ENCODE measurements around the gene AGBL2. TPM values are rescaled to one million over a fixed set of nuclear protein-coding genes. Genes with fewer than 3 reads are reported as not detected.
A peak's percentile ranks its signal among the peaks of the same experiment; 100 is the strongest.
"Not testable (repeated sequence)": the region's sequence is repeated elsewhere in the genome, so short reads cannot be mapped to it uniquely, and the experiment has no call there.

Gene AGBL2
- total RNA-seq, 5 donors from 2014 or later (not counting 1 experiment from before 2014, with no cell fraction given), result 6.0 to 10.4 (median 8.8) TPM

DNA sequence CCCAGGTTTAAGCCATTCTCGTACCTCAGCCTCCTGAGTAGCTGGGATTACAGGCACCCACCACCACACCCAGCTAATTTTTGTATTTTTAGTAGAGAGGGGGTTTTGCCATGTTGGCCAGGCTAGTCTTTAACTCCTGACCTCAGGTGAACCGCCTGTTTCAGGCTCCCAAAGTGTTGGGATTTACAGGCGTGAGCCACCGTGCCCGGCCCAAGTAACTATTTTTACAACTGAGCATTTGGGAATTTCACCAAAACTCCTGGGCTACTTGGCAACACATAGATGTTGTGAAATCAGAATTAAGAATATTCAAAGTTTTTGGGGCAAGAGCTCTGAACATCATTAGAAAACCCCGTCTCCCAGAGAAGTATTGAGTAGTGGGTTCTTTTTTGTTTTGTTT is 74.7 kb downstream of the AGBL2 start:
- H3K27me3 Mint-ChIP-seq; H3K27ac Mint-ChIP-seq; H3K9me3 Mint-ChIP-seq; H3K27ac ChIP-seq (ENCODE audit: low read length); H3K4me3 ChIP-seq (ENCODE audit: control insufficient read depth in 1 of 2, extremely low read depth in 1 of 2, low read length in 1 of 2); H3K9me3 ChIP-seq; DNase-seq; H3K36me3 ChIP-seq (ENCODE audit: control insufficient read depth in 2 of 2, extremely low read depth in 1 of 2, insufficient read depth in 1 of 2, low read length in 1 of 2); POLR2A ChIA-PET; ATAC-seq (replicated peaks in 1 of 4); H3K27me3 ChIP-seq (replicated peaks in 1 of 2; ENCODE audit: control insufficient read depth in 2 of 2, extremely low read depth in 1 of 2, insufficient read depth in 2 of 2, low read length in 1 of 2): not testable (repeated sequence)
- H3K4me3 Mint-ChIP-seq, result peak overlapping the region; percentile 25 to 90 (median 28)
- peaks cover 19 to 32% (median 28%) of the 10 kb centered on the region in 3 donors for H3K4me1 Mint-ChIP-seq
- 96% methylated on average over 4 of the region's 6 CpGs for WGBS (ENCODE audit: insufficient coverage)
- peaks cover 21% of the 10 kb centered on the region for H3K36me3 Mint-ChIP-seq
- peaks cover 8 to 24% of the 10 kb centered on the region in 2 experiments for H3K4me1 ChIP-seq (ENCODE audit: control insufficient read depth in 1 of 2, extremely low read depth in 1 of 2, insufficient read depth in 2 of 2, low read length in 2 of 2)
- CTCF ChIA-PET, result interaction anchor here in 1 of 2 donors (0.5 kb wide), 1 partner anchor 80 kb away, joined by 3 read pairs; no protein-coding TSS in a partner anchor

DNA sequence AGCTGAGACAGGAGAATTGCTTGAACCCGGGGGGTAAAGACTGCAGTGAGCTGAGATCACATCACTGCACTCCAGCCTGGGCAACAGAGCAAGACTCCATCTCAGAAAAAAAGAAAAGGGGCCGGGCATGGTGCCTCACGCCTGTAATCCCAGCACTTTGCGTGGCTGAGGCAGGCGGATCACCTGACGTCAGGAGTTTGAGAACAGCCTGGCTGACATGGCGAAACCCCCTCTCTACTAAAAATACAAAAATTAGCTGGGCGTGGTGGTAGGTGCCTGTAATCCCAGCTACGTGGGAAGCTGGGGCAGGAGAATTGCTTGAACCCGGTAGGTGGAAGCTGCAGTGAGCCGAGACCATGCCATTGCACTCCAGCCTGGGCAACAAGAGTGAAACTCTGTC is 78.8 kb downstream of the AGBL2 start:
- H3K27me3 Mint-ChIP-seq; H3K27ac Mint-ChIP-seq; H3K4me3 Mint-ChIP-seq; H3K4me1 ChIP-seq (ENCODE audit: control insufficient read depth in 1 of 2, extremely low read depth in 1 of 2, insufficient read depth in 2 of 2, low read length in 2 of 2); ATAC-seq (replicated peaks in 1 of 4); H3K9me3 Mint-ChIP-seq; H3K27ac ChIP-seq (ENCODE audit: low read length); DNase-seq; H3K9me3 ChIP-seq; H3K27me3 ChIP-seq (replicated peaks in 1 of 2; ENCODE audit: control insufficient read depth in 2 of 2, extremely low read depth in 1 of 2, insufficient read depth in 2 of 2, low read length in 1 of 2); H3K4me3 ChIP-seq (ENCODE audit: control insufficient read depth in 1 of 2, extremely low read depth in 1 of 2, low read length in 1 of 2); CTCF ChIA-PET: not testable (repeated sequence)
- 100% methylated on average over 5 of the region's 11 CpGs for WGBS (ENCODE audit: insufficient coverage)
- Mint-ChIP-seq H3K36me3 (peaks cover 43% of the 10 kb centered on the region), H3K4me1 (peaks cover 5 to 17% (median 12%) of the 10 kb centered on the region in 3 donors)
- POLR2A ChIA-PET, result interaction anchor here in 1 of 2 donors (0.7 kb wide), 1 partner anchor 1636 kb away, joined by 3 read pairs; no protein-coding TSS in a partner anchor
- H3K36me3 ChIP-seq (ENCODE audit: control insufficient read depth in 2 of 2, extremely low read depth in 1 of 2, insufficient read depth in 1 of 2, low read length in 1 of 2), result peaks cover 5 to 33% of the 10 kb centered on the region in 2 donors

DNA sequence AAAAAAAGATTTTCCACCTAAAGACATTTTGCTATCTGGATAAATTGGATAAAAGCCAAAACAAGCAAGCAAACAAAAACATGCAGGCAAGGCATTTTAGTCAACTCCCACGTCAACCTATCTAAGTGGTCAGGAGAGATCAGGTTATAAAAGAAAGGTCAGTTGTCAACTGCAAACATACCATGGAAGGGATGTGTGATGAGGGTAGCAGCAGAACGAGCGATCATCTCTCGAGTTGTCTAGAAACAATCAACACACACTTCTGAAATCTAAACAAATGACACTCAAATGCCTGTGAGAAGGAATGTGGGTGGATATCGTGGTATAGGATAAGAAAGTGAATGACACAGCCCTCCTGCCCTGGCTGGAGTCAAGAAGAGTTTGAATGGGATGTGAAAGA is 83.7 kb downstream of the AGBL2 start:
- Histone ChIP-seq H3K4me1 (ENCODE audit: control insufficient read depth in 1 of 2, extremely low read depth in 1 of 2, insufficient read depth in 2 of 2, low read length in 2 of 2) (no peaks in the 10 kb centered on the region), H3K4me3 (ENCODE audit: control insufficient read depth in 1 of 2, extremely low read depth in 1 of 2, low read length in 1 of 2) (no peak overlapping the region), H3K36me3 (ENCODE audit: control insufficient read depth in 2 of 2, extremely low read depth in 1 of 2, insufficient read depth in 1 of 2, low read length in 1 of 2) (peaks cover 7 to 63% of the 10 kb centered on the region in 2 donors), H3K9me3 (no peaks in the 10 kb centered on the region), H3K27me3 (replicated peaks in 1 of 2; ENCODE audit: control insufficient read depth in 2 of 2, extremely low read depth in 1 of 2, insufficient read depth in 2 of 2, low read length in 1 of 2) (no peaks in the 10 kb centered on the region), H3K27ac (ENCODE audit: low read length) (no peak overlapping the region)
- H3K27me3 Mint-ChIP-seq, result no peaks in the 10 kb centered on the region
- DNase-seq (no peak), ATAC-seq (replicated peaks in 1 of 4) (no peak)
- H3K27ac Mint-ChIP-seq, result peak overlapping the region in 1 of 2 donors; percentile 24
- ChIA-PET POLR2A (no interaction called here), CTCF (no interaction called here)
- no peaks in the 10 kb centered on the region for H3K9me3 Mint-ChIP-seq
- H3K4me3 Mint-ChIP-seq, result no peak overlapping the region
- peaks cover 51% of the 10 kb centered on the region for H3K36me3 Mint-ChIP-seq
- no peaks in the 10 kb centered on the region for H3K4me1 Mint-ChIP-seq
- no CpG with 5 or more reads among the region's 5 CpGs for WGBS (ENCODE audit: insufficient coverage)

DNA sequence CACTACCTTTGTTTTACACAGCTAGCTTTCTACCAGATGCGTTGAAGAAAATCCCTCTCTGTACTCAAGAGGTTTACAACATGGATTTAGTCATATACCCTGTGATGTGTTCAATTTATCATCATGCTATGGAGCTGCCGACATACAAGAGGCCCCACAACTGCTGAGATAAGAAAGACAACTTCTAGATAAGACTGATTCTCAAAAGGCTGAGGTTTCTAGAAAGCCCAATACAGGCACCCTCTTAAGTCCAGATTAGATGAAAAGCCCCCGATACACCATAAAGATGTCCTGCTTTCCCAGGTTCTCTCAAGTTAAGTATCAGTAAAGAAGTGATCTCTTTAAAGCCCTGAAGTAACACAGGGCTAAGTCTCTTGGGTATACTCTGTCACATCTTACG is 87.1 kb downstream of the AGBL2 start:
- ATAC-seq (replicated peaks in 1 of 4) (no peak), DNase-seq (no peak)
- Histone ChIP-seq H3K27me3 (replicated peaks in 1 of 2; ENCODE audit: control insufficient read depth in 2 of 2, extremely low read depth in 1 of 2, insufficient read depth in 2 of 2, low read length in 1 of 2) (no peaks in the 10 kb centered on the region), H3K4me3 (ENCODE audit: control insufficient read depth in 1 of 2, extremely low read depth in 1 of 2, low read length in 1 of 2) (no peak overlapping the region), H3K36me3 (ENCODE audit: control insufficient read depth in 2 of 2, extremely low read depth in 1 of 2, insufficient read depth in 1 of 2, low read length in 1 of 2) (peaks cover 2 to 63% of the 10 kb centered on the region in 2 donors), H3K27ac (ENCODE audit: low read length) (no peak overlapping the region), H3K4me1 (ENCODE audit: control insufficient read depth in 1 of 2, extremely low read depth in 1 of 2, insufficient read depth in 2 of 2, low read length in 2 of 2) (no peaks in the 10 kb centered on the region), H3K9me3 (no peaks in the 10 kb centered on the region)
- ChIA-PET POLR2A (no interaction called here), CTCF (interaction anchor here in 1 of 2 donors (0.5 kb wide), 1 partner anchor 80 kb away, joined by 4 read pairs; no protein-coding TSS in a partner anchor)
- Mint-ChIP-seq H3K27me3 (no peaks in the 10 kb centered on the region), H3K36me3 (peaks cover 50% of the 10 kb centered on the region), H3K4me3 (no peak overlapping the region), H3K27ac (no peak overlapping the region), H3K9me3 (no peaks in the 10 kb centered on the region), H3K4me1 (no peaks in the 10 kb centered on the region)
- WGBS (ENCODE audit: insufficient coverage), result no CpG with 5 or more reads among the region's 4 CpGs

DNA sequence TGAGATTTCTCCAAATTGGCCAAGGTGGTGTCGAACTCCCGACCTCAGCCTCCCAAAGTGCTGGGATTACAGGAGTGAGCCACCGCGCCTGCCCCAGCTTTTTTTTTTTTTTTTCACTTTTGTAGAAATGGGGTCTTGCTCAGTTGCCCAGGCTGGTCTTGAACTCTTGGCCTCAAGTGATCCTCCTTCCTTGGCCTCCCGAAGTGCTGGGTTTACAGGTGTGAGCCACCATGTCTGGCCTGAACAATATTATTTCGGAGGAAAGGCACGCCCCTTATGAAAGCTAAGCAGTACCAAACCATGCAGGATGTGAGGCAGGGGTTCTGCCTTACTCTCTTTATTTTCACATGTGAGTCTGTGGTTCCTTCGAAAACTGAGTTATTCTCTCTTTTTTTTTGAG is 88.9 kb downstream of the AGBL2 start:
- no peaks in the 10 kb centered on the region for H3K9me3 Mint-ChIP-seq
- ChIA-PET CTCF (interaction anchor here in 1 of 2 donors (0.6 kb wide), 1 partner anchor 249 kb away, joined by 3 read pairs; no protein-coding TSS in a partner anchor), POLR2A (interaction anchor here in 1 of 2 donors (0.6 kb wide), 1 partner anchor 8 kb away, joined by 3 read pairs; no protein-coding TSS in a partner anchor)
- H3K27ac Mint-ChIP-seq, result no peak overlapping the region
- Histone ChIP-seq H3K4me3 (ENCODE audit: control insufficient read depth in 1 of 2, extremely low read depth in 1 of 2, low read length in 1 of 2) (no peak overlapping the region), H3K9me3 (no peaks in the 10 kb centered on the region), H3K27ac (ENCODE audit: low read length) (no peak overlapping the region), H3K4me1 (ENCODE audit: control insufficient read depth in 1 of 2, extremely low read depth in 1 of 2, insufficient read depth in 2 of 2, low read length in 2 of 2) (no peaks in the 10 kb centered on the region), H3K36me3 (ENCODE audit: control insufficient read depth in 2 of 2, extremely low read depth in 1 of 2, insufficient read depth in 1 of 2, low read length in 1 of 2) (peaks cover 2 to 72% of the 10 kb centered on the region in 2 donors), H3K27me3 (replicated peaks in 1 of 2; ENCODE audit: control insufficient read depth in 2 of 2, extremely low read depth in 1 of 2, insufficient read depth in 2 of 2, low read length in 1 of 2) (no peaks in the 10 kb centered on the region)
- ATAC-seq (replicated peaks in 1 of 4) (no peak), DNase-seq (no peak)
- H3K4me3 Mint-ChIP-seq, result no peak overlapping the region
- peaks cover 48% of the 10 kb centered on the region for H3K36me3 Mint-ChIP-seq
- 100% methylated on average over 6 of the region's 8 CpGs for WGBS (ENCODE audit: insufficient coverage)
- no peaks in the 10 kb centered on the region for H3K4me1 Mint-ChIP-seq
- H3K27me3 Mint-ChIP-seq, result no peaks in the 10 kb centered on the region

DNA sequence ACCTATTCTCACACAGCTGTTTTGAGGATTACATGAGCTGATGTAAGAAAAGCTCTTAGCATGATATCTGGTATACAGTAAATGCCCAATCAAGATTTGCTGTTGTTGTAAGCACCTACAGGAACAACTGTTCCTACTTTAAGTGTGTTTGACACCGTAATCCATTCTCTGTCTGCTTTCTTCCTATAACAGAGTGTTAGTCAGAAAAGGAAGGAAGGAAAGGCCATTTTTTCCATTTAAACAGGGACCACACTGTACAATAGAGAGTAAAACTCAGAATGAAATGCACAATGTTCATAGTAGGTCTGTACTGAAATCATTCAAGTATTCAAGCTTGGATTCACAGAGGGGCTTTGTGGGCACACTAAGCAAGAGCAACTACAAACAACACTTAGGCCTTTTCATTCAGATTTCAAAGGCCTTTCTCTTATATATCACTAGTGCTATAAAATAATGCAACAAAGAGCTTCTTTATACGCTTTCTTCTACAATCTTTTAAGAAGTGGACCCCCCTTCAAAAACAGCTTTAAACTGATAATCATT is 94.3 kb downstream of the AGBL2 start:
- H3K4me3 ChIP-seq (ENCODE audit: control insufficient read depth in 1 of 2, extremely low read depth in 1 of 2, low read length in 1 of 2), result no peak overlapping the region
- peaks cover 5 to 47% of the 10 kb centered on the region in 2 donors for H3K36me3 ChIP-seq (ENCODE audit: control insufficient read depth in 2 of 2, extremely low read depth in 1 of 2, insufficient read depth in 1 of 2, low read length in 1 of 2)
- ChIA-PET POLR2A (interaction anchor here (0.5 to 1.1 kb wide), 3 partner anchors 8 to 358 kb away, joined by 3 to 4 read pairs (median 4); no protein-coding TSS in a partner anchor), CTCF (interaction anchor here in 1 of 2 donors (0.5 kb wide), 2 partner anchors 82 to 92 kb away, joined by 3 read pairs; no protein-coding TSS in a partner anchor)
- no peaks in the 10 kb centered on the region for H3K4me1 ChIP-seq (ENCODE audit: control insufficient read depth in 1 of 2, extremely low read depth in 1 of 2, insufficient read depth in 2 of 2, low read length in 2 of 2)
- Mint-ChIP-seq H3K27me3 (no peaks in the 10 kb centered on the region), H3K4me1 (no peaks in the 10 kb centered on the region), H3K9me3 (no peaks in the 10 kb centered on the region), H3K4me3 (no peak overlapping the region), H3K27ac (no peak overlapping the region), H3K36me3 (peaks cover 35% of the 10 kb centered on the region)
- no peaks in the 10 kb centered on the region for H3K27me3 ChIP-seq (replicated peaks in 1 of 2; ENCODE audit: control insufficient read depth in 2 of 2, extremely low read depth in 1 of 2, insufficient read depth in 2 of 2, low read length in 1 of 2)
- DNase-seq (no peak), ATAC-seq (replicated peaks in 1 of 4) (no peak)
- H3K27ac ChIP-seq (ENCODE audit: low read length), result no peak overlapping the region
- no CpG with 5 or more reads among the region's 2 CpGs for WGBS (ENCODE audit: insufficient coverage)
- H3K9me3 ChIP-seq, result no peaks in the 10 kb centered on the region

Data from T-cell (primary cell).